Erythroblast (primary cell): ENCODE data around the gene TAOK1.

ENCODE experiments used
- DNase-seq, 2 experiments: peaks; one replicate each; lab custom pipeline; 2025; lab: John Stamatoyannopoulos, UW
- GATA1 ChIP-seq: IDR thresholded peaks from 2 replicates; pipeline ENCODE4 v1.6.1; 2011; ENCODE audit warnings: low read depth, mild to moderate bottlenecking, control low read depth, low read length, moderate library complexity
- POLR2A ChIP-seq: IDR thresholded peaks from 2 replicates; pipeline ENCODE4 v1.6.1; 2011; ENCODE audit warnings: mild to moderate bottlenecking, low read length

TAOK1 gene

DNA sequence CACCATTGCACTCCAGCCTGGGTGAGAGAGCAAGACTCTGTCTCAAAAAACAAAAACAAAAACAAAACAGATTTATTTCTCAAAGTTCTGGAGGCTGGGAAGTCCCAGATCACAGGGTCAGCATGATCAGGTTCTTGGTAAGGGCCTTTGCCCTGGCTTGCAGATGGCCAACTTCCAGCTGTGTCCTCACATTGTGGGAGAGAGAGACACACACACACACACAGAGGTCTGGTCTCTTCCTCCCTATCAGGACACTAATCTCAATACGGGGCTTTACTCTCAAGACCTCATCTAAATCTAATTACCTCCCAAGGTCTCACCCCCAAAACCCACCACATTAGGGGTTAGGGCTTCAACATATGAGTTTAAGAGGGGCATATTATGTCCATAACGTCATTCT is 26.4 kb upstream of the TAOK1 start:
- TF ChIP-seq POLR2A: no peak
- TF ChIP-seq GATA1: no peak
- DNase-seq: no peak

GRCh38 chr17:29364691-29365090 is 25.5 kb upstream of the TAOK1 start:
- no peak for DNase-seq
- TF ChIP-seq GATA1 (no peak), POLR2A (no peak)

DNA sequence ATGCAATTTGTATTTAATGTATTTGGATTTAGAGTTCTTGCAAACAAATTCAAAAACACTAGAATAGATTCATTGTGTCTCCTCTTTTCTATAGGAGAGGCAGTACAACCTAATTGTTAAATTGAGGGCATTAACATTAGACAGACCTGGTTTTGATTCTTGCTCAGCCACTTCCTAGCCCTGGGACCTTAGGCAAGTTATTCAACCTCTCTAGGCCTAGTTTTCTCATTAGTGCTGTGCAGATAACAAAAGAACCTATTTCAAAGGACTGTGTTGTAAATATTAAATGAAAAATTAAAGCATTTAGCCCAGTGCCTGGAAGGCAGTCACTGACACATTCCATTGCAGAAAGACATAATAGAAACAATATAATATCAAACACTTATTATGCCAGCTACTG is 22.0 kb upstream of the TAOK1 start:
- TF ChIP-seq POLR2A (no peak), GATA1 (no peak)
- no peak for DNase-seq

DNA sequence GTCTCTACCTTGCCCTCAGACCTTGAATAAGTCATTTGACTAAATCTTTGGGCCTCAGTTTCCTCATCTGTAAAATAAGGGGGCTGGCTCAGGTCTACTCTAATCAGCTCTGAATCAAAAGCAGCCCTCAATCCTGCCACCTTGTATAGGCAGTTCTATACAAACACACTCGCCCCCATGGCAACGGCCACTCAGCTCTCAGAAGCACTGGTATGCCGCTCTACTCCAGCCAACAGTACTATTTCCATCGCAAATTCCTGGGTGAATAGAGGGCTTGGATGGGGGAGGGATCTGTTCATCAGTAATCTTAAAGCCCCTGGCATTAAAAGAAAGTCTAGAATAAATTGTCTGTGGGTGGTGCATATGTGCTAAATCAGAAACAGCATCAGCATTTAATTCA is 21.2 kb upstream of the TAOK1 start:
- TF ChIP-seq POLR2A (no peak), GATA1 (no peak)
- DNase-seq: no peak

DNA sequence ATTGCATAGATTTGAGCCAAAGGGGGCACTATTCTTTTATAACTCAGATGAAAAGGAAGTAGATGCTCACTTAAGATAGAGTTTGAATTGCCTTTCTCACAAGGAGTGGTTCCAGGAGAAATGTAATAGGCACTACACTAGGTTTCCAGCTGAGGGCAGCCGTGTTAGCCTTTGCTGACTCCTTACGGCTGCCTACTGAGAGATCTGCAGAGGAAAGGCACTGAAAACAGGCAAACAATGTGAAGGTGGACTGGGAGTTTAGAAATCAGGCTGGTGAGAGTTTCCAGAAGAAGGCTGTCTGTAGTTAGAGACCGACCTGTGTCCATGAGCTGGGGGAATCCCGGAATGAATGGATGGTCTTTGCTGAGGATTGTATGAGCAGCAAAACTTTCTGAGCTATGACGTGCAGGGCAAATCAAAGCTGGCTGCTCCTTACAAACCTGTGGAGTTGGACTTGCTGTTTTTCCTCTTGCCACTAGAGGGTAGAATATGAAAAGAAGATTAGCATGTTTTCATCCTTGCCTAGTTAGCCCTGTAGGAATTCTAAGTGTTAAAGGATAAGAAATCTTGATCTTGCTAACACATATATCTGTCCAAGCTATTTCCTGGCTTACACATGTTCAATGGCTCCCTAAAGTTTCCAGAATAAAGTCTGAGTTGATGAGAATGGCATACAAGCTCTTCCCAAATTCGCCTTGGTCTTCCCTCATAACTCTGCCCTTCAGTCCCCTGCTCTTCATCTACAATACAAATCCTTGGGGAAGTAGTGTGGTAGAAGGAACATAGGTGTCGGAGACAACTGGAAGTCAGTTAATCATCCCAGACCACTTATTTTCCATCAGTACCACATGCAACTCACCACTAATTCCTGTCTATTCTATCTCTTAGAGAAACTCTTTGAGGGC is 20.1 kb upstream of the TAOK1 start:
- peak; percentile 54 to 66 for DNase-seq
- TF ChIP-seq GATA1 (no peak), POLR2A (no peak)

GRCh38 chr17:29376667-29377270 is 13.4 kb upstream of the TAOK1 start:
- TF ChIP-seq POLR2A: no peak
- no peak for TF ChIP-seq GATA1
- no peak for DNase-seq

DNA sequence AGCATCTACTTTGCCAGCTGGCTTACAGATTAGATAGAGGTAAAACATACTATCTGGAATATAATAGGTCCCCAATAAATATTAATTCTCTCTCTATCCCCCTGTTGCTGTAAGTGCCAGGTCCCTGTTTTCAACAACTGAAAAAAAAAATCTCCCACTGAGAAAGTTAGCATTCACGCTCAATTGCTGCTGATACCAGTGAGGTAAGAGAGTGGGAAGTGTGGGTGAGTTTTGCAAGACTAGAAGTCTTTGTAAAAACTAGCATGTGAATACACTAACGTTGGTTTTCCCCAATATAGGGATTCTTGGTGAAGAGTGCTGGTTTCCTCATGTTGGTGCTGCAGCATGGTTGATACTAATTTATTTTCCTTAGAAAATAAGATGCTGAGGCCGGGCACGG is 11.7 kb upstream of the TAOK1 start:
- no peak for DNase-seq
- TF ChIP-seq GATA1 (no peak), POLR2A (no peak)

- DNase-seq: no peak
Measured at GRCh38 chr17:29379084-29379991, 10.8 kb upstream of the TAOK1 start.

GRCh38 chr17:29383686-29384085 is 6.5 kb upstream of the TAOK1 start:
- no peak for TF ChIP-seq POLR2A
- no peak for TF ChIP-seq GATA1
- DNase-seq: no peak

More at GRCh38 chr17:29379084-29379991, 10.8 kb upstream of the TAOK1 start:
- TF ChIP-seq GATA1: no peak

GRCh38 chr17:29384901-29385300 is 5.3 kb upstream of the TAOK1 start:
- TF ChIP-seq POLR2A (no peak), GATA1 (no peak)

DNA sequence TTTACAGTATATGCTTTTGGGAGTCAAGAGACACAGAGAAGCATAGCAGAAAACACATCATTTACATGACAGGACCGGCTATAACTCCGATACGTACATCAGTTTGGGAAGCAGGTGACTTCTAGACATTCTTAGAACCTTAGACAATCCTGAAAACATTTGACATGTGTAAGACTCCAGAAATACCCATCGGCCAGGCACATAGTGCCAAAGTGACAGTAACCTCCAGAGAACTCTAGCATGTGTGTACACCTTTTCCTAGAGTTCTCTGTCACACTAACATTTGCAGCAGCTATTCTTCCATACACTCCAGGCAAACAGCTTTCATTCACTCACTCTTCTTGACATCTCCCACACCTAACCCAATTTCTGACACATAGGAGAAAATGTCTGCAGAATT is 3.4 kb upstream of the TAOK1 start:
- no peak for DNase-seq
- TF ChIP-seq POLR2A: no peak
- TF ChIP-seq GATA1: no peak

More at GRCh38 chr17:29384901-29385300, 5.3 kb upstream of the TAOK1 start:
- no peak for DNase-seq

- TF ChIP-seq POLR2A: no peak
- TF ChIP-seq GATA1: no peak
- no peak for DNase-seq
Measured at GRCh38 chr17:29388937-29389336, 1.2 kb upstream of the TAOK1 start.

GRCh38 chr17:29390851-29391631 is 878 bp downstream of the TAOK1 start:
- no peak for TF ChIP-seq GATA1
- TF ChIP-seq POLR2A: no peak
- peak; percentile 35 to 52 for DNase-seq
